SK-N-SH (cell line): ENCODE results near the gene APH1B. TPM values are rescaled to one million over a fixed set of nuclear protein-coding genes. Genes with fewer than 3 reads are reported as not detected.

Experiments
- CTCF ChIA-PET: fragments of 300-600, 350-600 bp; formaldehyde crosslinking; extraction: SDS; loops from one replicate; lab custom pipeline; 2021; lab: Yijun Ruan, JAX
- POLR2A ChIA-PET: fragments of 350-600 bp; sonication (Branson Sonifier 250); formaldehyde crosslinking; extraction: SDS; loops from one replicate; lab custom pipeline; 2020; ENCODE audit warnings: antibody characterized with exemption, inconsistent platforms; lab: Yijun Ruan, JAX
- DNase-seq: peaks from one replicate; pipeline ENCODE4 v3.0.0; 2012
- H2AFZ ChIP-seq: fragments of 200-600 bp; sonication (generic); 2 replicates; pipeline ENCODE4 v1.8.1; 2016; ENCODE audit warnings: antibody characterized with exemption, mild to moderate bottlenecking, low read depth
- H3F3A ChIP-seq: fragments of 200-600 bp; sonication (generic); replicated peaks from 2 replicates; pipeline ENCODE3; 2016; ENCODE audit warnings: antibody characterized with exemption, mild to moderate bottlenecking; ENCODE audit not compliant: insufficient read depth
- H3K27ac ChIP-seq, 2 experiments: fragments of 200-500 bp in 1 of 2; fragments of 200-600 bp in 1 of 2; sonication (Bioruptor generic) in 1 of 2; sonication (generic), shearing (Covaris generic) in 1 of 2; 2 replicates each; pipeline versions ENCODE4 v1.5.1 to v1.6.1; 2014 to 2016; ENCODE audit warnings: low read depth in 2 of 2, inconsistent platforms in 1 of 2, low read length in 1 of 2, mild to moderate bottlenecking in 1 of 2, mixed read lengths in 1 of 2
- H3K27me3 ChIP-seq: fragments of 200-600 bp; sonication (generic), shearing (Covaris generic); 2 replicates; pipeline ENCODE4 v1.6.1; 2016; ENCODE audit warnings: mixed run types; ENCODE audit not compliant: insufficient read depth
- H3K36me3 ChIP-seq, 2 experiments: fragments of 200-500 bp in 1 of 2; fragments of 200-600 bp in 1 of 2; sonication (Bioruptor generic) in 1 of 2; sonication (generic) in 1 of 2; replicated peaks in 1 of 2; 2 replicates each; pipeline versions ENCODE3 to v1.5.1; 2014 to 2016; ENCODE audit warnings: low read length in 1 of 2, mild to moderate bottlenecking in 1 of 2; ENCODE audit not compliant: insufficient read depth in 2 of 2, control insufficient read depth in 1 of 2
- H3K4me1 ChIP-seq, 2 experiments: fragments of 200-500 bp in 1 of 2; fragments of 200-600 bp in 1 of 2; sonication (Bioruptor generic) in 1 of 2; sonication (generic), shearing (Covaris generic) in 1 of 2; 2 replicates each; pipeline versions ENCODE4 v1.5.1 to v1.6.1; 2014 to 2016; ENCODE audit warnings: low read depth in 1 of 2, low read length in 1 of 2, mixed run types in 1 of 2; ENCODE audit not compliant: insufficient read depth in 2 of 2, control insufficient read depth in 1 of 2
- H3K4me2 ChIP-seq: fragments of 200-600 bp; sonication (generic), shearing (Covaris generic); 2 replicates; pipeline ENCODE4 v1.6.1; 2017; ENCODE audit warnings: mixed run types
- H3K4me3 ChIP-seq, 2 experiments: fragments of 200-500 bp in 1 of 2; fragments of 200-600 bp in 1 of 2; sonication (Bioruptor generic) in 1 of 2; sonication (generic), shearing (Covaris generic) in 1 of 2; 2 replicates each; pipeline versions ENCODE4 v1.5.1 to v1.8.1; 2014 to 2016; ENCODE audit warnings: low read depth in 2 of 2, inconsistent platforms in 1 of 2, low read length in 1 of 2, mild to moderate bottlenecking in 1 of 2, mixed read lengths in 1 of 2, moderate library complexity in 1 of 2
- H3K79me2 ChIP-seq: fragments of 200-600 bp; sonication (generic); 2 replicates; pipeline ENCODE4 v1.8.1; 2017; ENCODE audit warnings: mild to moderate bottlenecking; ENCODE audit not compliant: insufficient read depth
- H3K9ac ChIP-seq: fragments of 200-600 bp; sonication (generic); 2 replicates; pipeline ENCODE4 v1.6.1; 2017; ENCODE audit warnings: mixed run types
- H3K9me2 ChIP-seq: fragments of 200-600 bp; sonication (generic); 2 replicates; pipeline ENCODE4 v1.6.1; 2017; ENCODE audit warnings: mixed run types
- H3K9me3 ChIP-seq: fragments of 200-600 bp; sonication (generic); 2 replicates; pipeline ENCODE4 v1.6.1; 2017; ENCODE audit warnings: mixed run types, mild to moderate bottlenecking, moderate library complexity
- H4K20me1 ChIP-seq: fragments of 200-600 bp; sonication (generic); 2 replicates; pipeline ENCODE4 v1.6.1; 2017; ENCODE audit warnings: mild to moderate bottlenecking, mixed run types; ENCODE audit not compliant: insufficient read depth
- CHD2 ChIP-seq: fragments of 150-350 bp; IDR thresholded peaks from 2 replicates; pipeline ENCODE4 v1.6.1; 2018; ENCODE audit warnings: low read length; ENCODE audit not compliant: partially characterized antibody
- CTCF ChIP-seq: fragments of 200-600 bp; sonication (generic); IDR thresholded peaks from 2 replicates; pipeline ENCODE4 v1.6.1; 2017; ENCODE audit warnings: antibody characterized with exemption, mild to moderate bottlenecking, moderate library complexity
- ELF1 ChIP-seq: IDR thresholded peaks from 2 replicates; pipeline ENCODE4 v1.4.0; 2012
- EP300 ChIP-seq, 2 experiments: IDR thresholded peaks; 2 replicates each; pipeline versions ENCODE4 v1.4.0 to v1.6.1; 2012; ENCODE audit warnings: borderline replicate concordance in 1 of 2, low read depth in 1 of 2, low read length in 1 of 2
- EZH2phosphoT487 ChIP-seq: fragments of 200-600 bp; sonication (generic); IDR thresholded peaks from 2 replicates; pipeline ENCODE4 v1.6.1; 2017; ENCODE audit warnings: low read depth, mixed run types, mild to moderate bottlenecking, antibody characterized with exemption, moderate library complexity, borderline replicate concordance
- FOXJ3 ChIP-seq: sonication (generic); formaldehyde crosslinking; IDR thresholded peaks from 2 replicates; pipeline ENCODE4 v1.5.1; 2020; ENCODE audit warnings: mild to moderate bottlenecking, missing genetic modification reagents
- GABPA ChIP-seq: IDR thresholded peaks from 2 replicates; pipeline ENCODE4 v1.4.0; 2012; ENCODE audit warnings: low read depth, mild to moderate bottlenecking
- GATA2 ChIP-seq: sonication (generic); formaldehyde crosslinking; IDR thresholded peaks from 2 replicates; pipeline ENCODE4 v1.5.0; 2020; ENCODE audit warnings: mild to moderate bottlenecking, missing genetic modification reagents
- IRF3 ChIP-seq: fragments of 150-350 bp; IDR thresholded peaks from 2 replicates; pipeline ENCODE4 v1.6.1; 2016; ENCODE audit warnings: mild to moderate bottlenecking, low read depth, low read length
- JUND ChIP-seq: IDR thresholded peaks from 2 replicates; pipeline ENCODE4 v1.4.0; 2012
- NFIC ChIP-seq: IDR thresholded peaks from 2 replicates; pipeline ENCODE4 v1.4.0; 2012; ENCODE audit warnings: borderline replicate concordance
- NRF1 ChIP-seq: IDR thresholded peaks from 2 replicates; pipeline ENCODE4 v1.6.1; 2012; ENCODE audit warnings: low read depth, mild to moderate bottlenecking, low read length
- PBX3 ChIP-seq: IDR thresholded peaks from 2 replicates; pipeline ENCODE4; 2012
- RFX5 ChIP-seq: IDR thresholded peaks from 2 replicates; pipeline ENCODE4 v1.6.1; 2012; ENCODE audit warnings: mild to moderate bottlenecking, improper control_type of control experiment, low read length
- RXRA ChIP-seq: IDR thresholded peaks from 2 replicates; pipeline ENCODE4 v1.4.0; 2012; ENCODE audit warnings: low read depth, mild to moderate bottlenecking, borderline replicate concordance
- SMC3 ChIP-seq: IDR thresholded peaks from 2 replicates; pipeline ENCODE4 v1.6.1; 2012; ENCODE audit warnings: low read depth, low read length, improper control_type of control experiment
- TCF12 ChIP-seq: IDR thresholded peaks from 2 replicates; pipeline ENCODE4 v1.4.0; 2012
- TEAD4 ChIP-seq: IDR thresholded peaks from 2 replicates; pipeline ENCODE4 v1.4.0; 2012; ENCODE audit warnings: mild to moderate bottlenecking, borderline replicate concordance; ENCODE audit not compliant: insufficient read depth
- USF2 ChIP-seq: fragments of 150-350 bp; IDR thresholded peaks from 2 replicates; pipeline ENCODE4 v1.6.1; 2017; ENCODE audit warnings: antibody characterized with exemption, low read length, low read depth, borderline replicate concordance
- whole genome bisulfite sequencing: methylation state at CpG from one replicate; pipeline ENCODE4 v1.1.6; 2017; ENCODE audit warnings: low lambda C conversion rate; 5-methylcytosine and 5-hydroxymethylcytosine counted together
- polyA plus RNA-seq, 3 experiments: library from polyadenylated mRNA; depleted of rRNA; stranded (reverse); fragments of >200 nt; gene quantifications; 2 replicates each; pipeline ENCODE4 v1.2.3, GENCODE V29; 2012

Gene APH1B
- polyA plus RNA-seq, 1 of the 3 experiments (the other 2 are of a cell fraction) = 7.6 TPM

GRCh38 chr15:63337046-63337445 is 59.6 kb downstream of the APH1B start:
- Histone ChIP-seq H3K4me2 (no peak overlapping the region), H3K9ac (no peak overlapping the region), H3K9me2 (no peaks in the 10 kb centered on the region), H3K4me3 (no peak overlapping the region), H3K27me3 (no peaks in the 10 kb centered on the region), H3K4me1 (peaks cover 14 to 16% of the 10 kb centered on the region in 2 experiments; a peak in 3 of 4 replicates), H3K9me3 (no peaks in the 10 kb centered on the region), H3K79me2 (no peaks in the 10 kb centered on the region), H2AFZ (no peak overlapping the region), H3F3A (peaks cover 8% of the 10 kb centered on the region), H3K36me3 (peaks cover 0 to 12% of the 10 kb centered on the region in 2 experiments), H3K27ac (no peak overlapping the region), H4K20me1 (no peaks in the 10 kb centered on the region)
- no peak for TF ChIP-seq IRF3
- TF ChIP-seq RXRA = no peak
- no peak for TF ChIP-seq FOXJ3 (CRISPR knock-in tag)
- 94% methylated on average over 4 of the region's 4 CpGs for WGBS
- ChIA-PET CTCF (interaction anchor here (1.3 kb wide), 1 partner anchor 29 kb away, joined by 3 read pairs; no protein-coding TSS in a partner anchor), POLR2A (no interaction called here)
- DNase-seq = no peak

- Histone ChIP-seq H3K4me3 (no peak overlapping the region), H4K20me1 (no peaks in the 10 kb centered on the region), H3K4me2 (no peak overlapping the region), H3K4me1 (peaks cover 5 to 16% of the 10 kb centered on the region in 2 experiments; a peak in 3 of 4 replicates), H3K79me2 (no peaks in the 10 kb centered on the region), H3F3A (peaks cover 3% of the 10 kb centered on the region), H3K27me3 (no peaks in the 10 kb centered on the region), H3K9me2 (no peaks in the 10 kb centered on the region), H2AFZ (no peak overlapping the region), H3K36me3 (peaks cover 0 to 12% of the 10 kb centered on the region in 2 experiments), H3K9me3 (no peaks in the 10 kb centered on the region), H3K9ac (no peak overlapping the region), H3K27ac (no peak overlapping the region)
- ChIA-PET CTCF (interaction anchor here (0.6 to 0.9 kb wide), 2 partner anchors 43 to 185 kb away, joined by 3 to 4 read pairs; no protein-coding TSS in a partner anchor), POLR2A (no interaction called here)
- no peak for DNase-seq
- TF ChIP-seq JUND (no peak), RXRA (no peak), CTCF (no peak), SMC3 (no peak), GABPA (no peak), TEAD4 (no peak), FOXJ3 (CRISPR knock-in tag) (no peak), ELF1 (no peak), EZH2phosphoT487 (no peak), PBX3 (no peak), GATA2 (CRISPR knock-in tag) (no peak), CHD2 (no peak), TCF12 (no peak), NFIC (no peak), USF2 (no peak), RFX5 (no peak), EP300 (IDR thresholded peaks at IDR 0.05; ENCODE audit: borderline replicate concordance in 1 of 2, low read depth in 1 of 2, low read length in 1 of 2) (no peak), NRF1 (no peak)
Measured at GRCh38 chr15:63338170-63338569, 60.8 kb downstream of the APH1B start.
